ENCODE results near the gene CIITA. TPM values are rescaled to one million over a fixed set of nuclear protein-coding genes. Genes with fewer than 3 reads are reported as not detected.

Gene CIITA
- total and polyA plus RNA-seq, 9 of the 15 experiments (the other 6 are each of a cell fraction or from before 2014, with no cell fraction given) = 0.01 to 0.20 (median 0.11) TPM; not detected in 4

GRCh38 chr16:10944249-10945064 is 67.5 kb downstream of the CIITA start, which contains the start of gene CLEC16A (continued):
- TF ChIP-seq, protein P1, sequence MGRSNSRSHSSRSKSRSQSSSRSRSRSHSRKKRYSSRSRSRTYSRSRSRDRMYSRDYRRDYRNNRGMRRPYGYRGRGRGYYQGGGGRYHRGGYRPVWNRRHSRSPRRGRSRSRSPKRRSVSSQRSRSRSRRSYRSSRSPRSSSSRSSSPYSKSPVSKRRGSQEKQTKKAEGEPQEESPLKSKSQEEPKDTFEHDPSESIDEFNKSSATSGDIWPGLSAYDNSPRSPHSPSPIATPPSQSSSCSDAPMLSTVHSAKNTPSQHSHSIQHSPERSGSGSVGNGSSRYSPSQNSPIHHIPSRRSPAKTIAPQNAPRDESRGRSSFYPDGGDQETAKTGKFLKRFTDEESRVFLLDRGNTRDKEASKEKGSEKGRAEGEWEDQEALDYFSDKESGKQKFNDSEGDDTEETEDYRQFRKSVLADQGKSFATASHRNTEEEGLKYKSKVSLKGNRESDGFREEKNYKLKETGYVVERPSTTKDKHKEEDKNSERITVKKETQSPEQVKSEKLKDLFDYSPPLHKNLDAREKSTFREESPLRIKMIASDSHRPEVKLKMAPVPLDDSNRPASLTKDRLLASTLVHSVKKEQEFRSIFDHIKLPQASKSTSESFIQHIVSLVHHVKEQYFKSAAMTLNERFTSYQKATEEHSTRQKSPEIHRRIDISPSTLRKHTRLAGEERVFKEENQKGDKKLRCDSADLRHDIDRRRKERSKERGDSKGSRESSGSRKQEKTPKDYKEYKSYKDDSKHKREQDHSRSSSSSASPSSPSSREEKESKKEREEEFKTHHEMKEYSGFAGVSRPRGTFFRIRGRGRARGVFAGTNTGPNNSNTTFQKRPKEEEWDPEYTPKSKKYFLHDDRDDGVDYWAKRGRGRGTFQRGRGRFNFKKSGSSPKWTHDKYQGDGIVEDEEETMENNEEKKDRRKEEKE (IDR thresholded peaks at IDR 0.05; ENCODE audit: borderline replicate concordance in 1 of 2, control insufficient read depth in 1 of 2, low read depth in 2 of 2, low read length in 1 of 2) = no peak
- TF ChIP-seq ZNF12 (CRISPR knock-in tag; IDR thresholded peaks at IDR 0.05) = peak; percentile 38; the same call in 1 of the 2 replicates
- TF ChIP-seq ZNF785 (CRISPR knock-in tag; IDR thresholded peaks at IDR 0.05) = no peak
- TF ChIP-seq SRSF7 (optimal IDR thresholded peaks at IDR 0.05; ENCODE audit: low read depth, low read length) = no peak
- peak; percentile 64; the same call in 1 of the 2 replicates for TF ChIP-seq SUPT5H (IDR thresholded peaks at IDR 0.05)
- TF ChIP-seq CHD4 (IDR thresholded peaks at IDR 0.05; ENCODE audit: insufficient read depth, insufficient replicate concordance, low read depth, low read length, poor library complexity, severe bottlenecking) = no peak
- TF ChIP-seq KAT2B (IDR thresholded peaks at IDR 0.05; ENCODE audit: low read depth, low read length) = peak; percentile 83
- TF ChIP-seq, protein P2, sequence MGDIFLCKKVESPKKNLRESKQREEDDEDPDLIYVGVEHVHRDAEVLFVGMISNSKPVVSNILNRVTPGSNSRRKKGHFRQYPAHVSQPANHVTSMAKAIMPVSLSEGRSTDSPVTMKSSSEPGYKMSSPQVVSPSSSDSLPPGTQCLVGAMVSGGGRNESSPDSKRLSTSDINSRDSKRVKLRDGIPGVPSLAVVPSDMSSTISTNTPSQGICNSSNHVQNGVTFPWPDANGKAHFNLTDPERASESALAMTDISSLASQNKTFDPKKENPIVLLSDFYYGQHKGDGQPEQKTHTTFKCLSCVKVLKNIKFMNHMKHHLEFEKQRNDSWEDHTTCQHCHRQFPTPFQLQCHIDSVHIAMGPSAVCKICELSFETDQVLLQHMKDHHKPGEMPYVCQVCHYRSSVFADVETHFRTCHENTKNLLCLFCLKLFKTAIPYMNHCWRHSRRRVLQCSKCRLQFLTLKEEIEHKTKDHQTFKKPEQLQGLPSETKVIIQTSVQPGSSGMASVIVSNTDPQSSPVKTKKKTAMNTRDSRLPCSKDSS (IDR thresholded peaks at IDR 0.05; ENCODE audit: low read depth, partially characterized antibody) = no peak
- peak; percentile 97 to 98 for TF ChIP-seq SIX5 (IDR thresholded peaks at IDR 0.05; ENCODE audit: borderline replicate concordance in 1 of 2, insufficient read depth in 1 of 2, low read depth in 1 of 2, low read length in 2 of 2)
- TF ChIP-seq, protein P3, sequence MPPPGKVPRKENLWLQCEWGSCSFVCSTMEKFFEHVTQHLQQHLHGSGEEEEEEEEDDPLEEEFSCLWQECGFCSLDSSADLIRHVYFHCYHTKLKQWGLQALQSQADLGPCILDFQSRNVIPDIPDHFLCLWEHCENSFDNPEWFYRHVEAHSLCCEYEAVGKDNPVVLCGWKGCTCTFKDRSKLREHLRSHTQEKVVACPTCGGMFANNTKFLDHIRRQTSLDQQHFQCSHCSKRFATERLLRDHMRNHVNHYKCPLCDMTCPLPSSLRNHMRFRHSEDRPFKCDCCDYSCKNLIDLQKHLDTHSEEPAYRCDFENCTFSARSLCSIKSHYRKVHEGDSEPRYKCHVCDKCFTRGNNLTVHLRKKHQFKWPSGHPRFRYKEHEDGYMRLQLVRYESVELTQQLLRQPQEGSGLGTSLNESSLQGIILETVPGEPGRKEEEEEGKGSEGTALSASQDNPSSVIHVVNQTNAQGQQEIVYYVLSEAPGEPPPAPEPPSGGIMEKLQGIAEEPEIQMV (tag; conservative IDR thresholded peaks at IDR 0.05; ENCODE audit: low read depth) = no peak
